K562 (cell line): Measurements from ENCODE around the gene PCDHGC4. TPM values are rescaled to one million over a fixed set of nuclear protein-coding genes. Genes with fewer than 3 reads are reported as not detected.

Experiments used
- ATAC-seq: fragments of 200-7000 bp; cut with Tn5 transposase; 3 replicates; pipeline ENCODE4 v1.9.1; 2020; ENCODE audit warnings: moderate library complexity
- BruUV-seq: library from RNA; stranded (reverse); fragments of 400-500 nt; replicated peaks from 2 replicates; lab custom pipeline; 2021; lab: Mats Ljungman, UMichigan
- CTCF ChIA-PET: fragments of 300-600 bp; formaldehyde crosslinking; extraction: SDS; loops from one replicate; lab custom pipeline; 2021; ENCODE audit warnings: low intra/inter-chr PET ratio; lab: Yijun Ruan, JAX
- POLR2A ChIA-PET: fragments of 300-600, 350-650 bp; sonication (Branson Sonifier 250); formaldehyde crosslinking; extraction: SDS; loops from one replicate; lab custom pipeline; 2021; ENCODE audit warnings: antibody characterized with exemption, inconsistent platforms; lab: Yijun Ruan, JAX
- DNase-seq, 4 experiments: peaks; one replicate each; pipeline versions ENCODE4 v3.0.0 to v3.0.0-alpha.2; 2011 to 2018; ENCODE audit warnings: low spot score in 3 of 4, mixed read lengths in 3 of 4; ENCODE audit errors: extremely low read depth in 1 of 4
- FAIRE-seq: peaks from 2 replicates; lab custom pipeline; 2011; peaks lifted over from hg19 to GRCh38; lab: Jason Lieb, UNC
- H2AFZ ChIP-seq: 2 replicates; pipeline ENCODE4 v1.6.0; 2011; ENCODE audit warnings: low read depth, low read length, control low read depth, inconsistent platforms
- H3K27ac ChIP-seq: fragments of 200-600 bp; 3 replicates; pipeline ENCODE4 v1.8.0; 2011; ENCODE audit warnings: low read depth, mild to moderate bottlenecking, control low read depth, inconsistent platforms, low read length, moderate library complexity, mixed read lengths; ENCODE audit errors: extremely low read depth
- H3K27me3 ChIP-seq, 2 experiments: fragments of 300-600 bp in 1 of 2; 2 replicates in 1 of 2; 3 replicates in 1 of 2; pipeline versions ENCODE4 v1.6.0 to v1.8.0; 2011; ENCODE audit warnings: inconsistent platforms in 2 of 2, low read length in 2 of 2, mild to moderate bottlenecking in 1 of 2, mixed read lengths in 1 of 2, moderate library complexity in 1 of 2; ENCODE audit not compliant: control insufficient read depth in 2 of 2, insufficient read depth in 2 of 2
- H3K36me3 ChIP-seq: fragments of 300-600 bp; 3 replicates; pipeline ENCODE4 v1.8.0; 2011; ENCODE audit warnings: mild to moderate bottlenecking, low read length, inconsistent platforms; ENCODE audit not compliant: control insufficient read depth, insufficient read depth
- H3K4me1 ChIP-seq, 2 experiments: fragments of 200-600 bp in 1 of 2; replicated peaks in 1 of 2; 2 replicates in 1 of 2; 3 replicates in 1 of 2; pipeline versions ENCODE4 v1.5.1 to v1.8.0; 2011; ENCODE audit warnings: inconsistent platforms in 2 of 2, low read length in 2 of 2, mild to moderate bottlenecking in 1 of 2, mixed read lengths in 1 of 2, moderate library complexity in 1 of 2; ENCODE audit not compliant: control insufficient read depth in 2 of 2, insufficient read depth in 2 of 2
- H3K4me2 ChIP-seq: 2 replicates; pipeline ENCODE4 v1.6.1; 2011; ENCODE audit warnings: low read length, control low read depth, inconsistent platforms, mixed read lengths; ENCODE audit not compliant: insufficient read depth
- H3K4me3 ChIP-seq: fragments of 200-600 bp; sonication (generic), shearing (Covaris generic); 2 replicates; pipeline ENCODE4 v1.5.1; 2016; ENCODE audit warnings: control low read depth, inconsistent platforms
- H3K79me2 ChIP-seq: fragments of 200-600 bp; 3 replicates; pipeline ENCODE4 v1.8.0; 2011; ENCODE audit warnings: low read length, inconsistent platforms; ENCODE audit not compliant: control insufficient read depth, insufficient read depth
- H3K9ac ChIP-seq, 2 experiments: 2 replicates each; pipeline versions ENCODE4 v1.6.0 to v1.6.1; 2011; ENCODE audit warnings: low read depth in 2 of 2, low read length in 2 of 2, control low read depth in 1 of 2, inconsistent platforms in 1 of 2, mild to moderate bottlenecking in 1 of 2, mixed read lengths in 1 of 2; ENCODE audit not compliant: insufficient read depth in 1 of 2
- H3K9me1 ChIP-seq: one replicate; pipeline ENCODE4 v1.6.0; 2011; ENCODE audit warnings: inconsistent platforms, mild to moderate bottlenecking, low read length, moderate library complexity; ENCODE audit not compliant: control insufficient read depth, insufficient read depth
- H3K9me3 ChIP-seq: replicated peaks from 2 replicates; pipeline ENCODE4 v1.5.1; 2011; ENCODE audit warnings: low read depth, low read length, inconsistent platforms; ENCODE audit not compliant: control insufficient read depth, insufficient read depth
- H4K20me1 ChIP-seq: replicated peaks from 2 replicates; pipeline ENCODE4 v1.6.1; 2011; ENCODE audit warnings: low read length, inconsistent platforms, mixed read lengths; ENCODE audit not compliant: control insufficient read depth, insufficient read depth
- DMBX1 ChIP-seq: fragments of 250-450 bp; sonication (Bioruptor Pico); IDR thresholded peaks from 2 replicates; pipeline ENCODE4 v1.8.0; 2022; ENCODE audit warnings: inconsistent platforms, mild to moderate bottlenecking, moderate library complexity, borderline replicate concordance
- MYNN ChIP-seq, 2 experiments: sonication (generic); formaldehyde crosslinking in 1 of 2; IDR thresholded peaks; 2 replicates each; pipeline versions ENCODE4 v1.5.0 to v1.6.1; 2016 to 2020; ENCODE audit warnings: antibody characterized with exemption in 1 of 2, missing genetic modification reagents in 1 of 2
- RBM39 ChIP-seq: fragments of 200-400 bp; formaldehyde crosslinking; optimal IDR thresholded peaks from 2 replicates; pipeline ENCODE3; 2018; ENCODE audit warnings: low read depth, low read length
- RCOR1 ChIP-seq, 2 experiments: IDR thresholded peaks; 2 replicates each; pipeline ENCODE4 v1.6.1; 2012; ENCODE audit warnings: low read depth in 2 of 2, low read length in 2 of 2, borderline replicate concordance in 1 of 2, improper control_type of control experiment in 1 of 2
- TAL1 ChIP-seq: fragments of 450-650 bp; IDR thresholded peaks from 2 replicates; pipeline ENCODE4 v1.6.1; 2016; ENCODE audit warnings: mild to moderate bottlenecking
- ZNF140 ChIP-seq: fragments of 250-450 bp; sonication (Bioruptor Pico); IDR thresholded peaks from 2 replicates; pipeline ENCODE4 v1.8.0; 2021; ENCODE audit warnings: moderate library complexity, mild to moderate bottlenecking, inconsistent platforms
- ZNF280B ChIP-seq: fragments of 250-450 bp; sonication (Bioruptor Pico); IDR thresholded peaks from 2 replicates; pipeline ENCODE4 v1.5.1; 2021; ENCODE audit warnings: mild to moderate bottlenecking
- WGBS: fragments of 100-300 bp; shearing (Covaris generic); methylation state at CpG from one replicate; pipeline ENCODE4 v1.1.6; 2016; ENCODE audit warnings: low coverage, mixed read lengths; ENCODE audit not compliant: insufficient coverage; ENCODE audit errors: missing lambda C conversion rate; 5-methylcytosine and 5-hydroxymethylcytosine counted together
- in situ Hi-C: fragments of 300-500 bp; cut with MboI; formaldehyde crosslinking; loops from 4 replicates; pipeline ENCODE4 v1.15.0; 2018; ENCODE audit warnings: inconsistent platforms, mixed read lengths
- intact Hi-C: fragments of 100-400 bp; cut with micrococcal nuclease; formaldehyde crosslinking; loops from 2 replicates; pipeline ENCODE4 v1.14.2; 2022
- polyA plus RNA-seq, 8 experiments: library from polyadenylated mRNA; depleted of rRNA in 4 of 8; stranded (reverse) in 5 of 8; unstranded in 3 of 8; fragments of >200 nt; fragmentation: Nextera tagmentation in 2 of 8; fragmentation: Illumina TruSeq in 1 of 8; extraction: Ambion mirVana in 2 of 8; extraction: Trizol in 1 of 8; gene quantifications; 2 replicates each; pipeline versions ENCODE4 v1.2.1 to v1.2.3, GENCODE V29; 2011 to 2014; ENCODE audit warnings: inconsistent platforms in 1 of 8, missing spikeins in 1 of 8
- total RNA-seq, 7 experiments: library from RNA; depleted of rRNA in 6 of 7; stranded (reverse); fragments of >200 nt in 6 of 7; fragmentation: Illumina TruSeq in 2 of 7; extraction: Trizol in 2 of 7; gene quantifications; 2 replicates each; pipeline versions ENCODE4 v1.2.1 to v1.2.3, GENCODE V29; 2011 to 2021; ENCODE audit warnings: low replicate concordance in 1 of 7

The PCDHGC4 gene
- total and polyA plus RNA-seq, 9 of the 15 experiments (the other 6 are each of a cell fraction or from before 2014, with no cell fraction given): 0.05 TPM; not detected in 8

GRCh38 chr5:141487131-141487530 lies 2.3 kb downstream of the PCDHGC4 start:
- intact Hi-C loops (no loop called here), in situ Hi-C loops (no loop called here)
- Histone ChIP-seq H2AFZ (no peak overlapping the region), H3K4me2 (no peak overlapping the region), H3K9ac (no peak overlapping the region), H3K9me3 (no peaks in the 10 kb centered on the region), H3K27ac (no peak overlapping the region), H3K4me1 (peaks cover 0 to 15% of the 10 kb centered on the region in 2 experiments; a peak in 2 of 5 replicates), H3K27me3 (peaks cover 64 to 78% of the 10 kb centered on the region in 2 experiments), H4K20me1 (0 out of 2 replicates have a peak, but pooled peaks cover 5% of the 10 kb centered on the region), H3K36me3 (no peaks in the 10 kb centered on the region), H3K79me2 (no peaks in the 10 kb centered on the region), H3K4me3 (no peak overlapping the region), H3K9me1 (no peaks in the 10 kb centered on the region)
- 0% methylated on average over 7 of the region's 7 CpGs for WGBS
- DNase-seq (no peak), FAIRE-seq (no peak), ATAC-seq (no peak)
- ChIA-PET CTCF (interaction anchor here (0.6 kb wide), 1 partner anchor 10 kb away, joined by 4 read pairs; no protein-coding TSS in a partner anchor), POLR2A (interaction anchor here (0.7 kb wide), 1 partner anchor 242 kb away, joined by 3 read pairs; the partner anchor contains the start of gene PCDHB15)
- no TSS peak for BruUV-seq
- TF ChIP-seq TAL1: no peak
- TF ChIP-seq ZNF280B (CRISPR knock-in tag): no peak
- no peak for TF ChIP-seq RBM39
- no peak for TF ChIP-seq MYNN (IDR thresholded peaks at IDR 0.05)
- TF ChIP-seq MYNN (CRISPR knock-in tag; IDR thresholded peaks at IDR 0.05): no peak
- no peak for TF ChIP-seq DMBX1
- TF ChIP-seq ZNF140 (CRISPR knock-in tag): no peak
- no peak for TF ChIP-seq RCOR1 (IDR thresholded peaks at IDR 0.05; ENCODE audit: borderline replicate concordance in 1 of 2, low read depth in 2 of 2, low read length in 2 of 2)
